Thyroid gland (tissue), 4 donors: ENCODE results near the gene RPUSD1. TPM values are rescaled to one million over a fixed set of nuclear protein-coding genes. Genes with fewer than 3 reads are reported as not detected.
A peak's percentile ranks its signal among the peaks of the same experiment; 100 is the strongest.

Experiments
- DNase-seq, 2 donors: peaks; one replicate each; pipeline ENCODE4 v3.0.0-alpha.2; 2019
- H3K27ac ChIP-seq, 3 donors: fragments of 200-600 bp; sonication (generic); 1 replicate in 2 of 3; 2 replicates in 1 of 3; pipeline ENCODE4 v1.5.1; 2016 to 2019; ENCODE audit warnings: mild to moderate bottlenecking in 1 of 3, moderate library complexity in 1 of 3
- H3K27me3 ChIP-seq: fragments of 200-600 bp; sonication (generic); one replicate; pipeline ENCODE4 v1.5.1; 2019
- H3K36me3 ChIP-seq, 2 donors: fragments of 200-600 bp; sonication (generic); one replicate each; pipeline ENCODE4 v1.5.1; 2016 to 2019
- H3K4me1 ChIP-seq, 2 donors: fragments of 200-600 bp; sonication (generic); one replicate each; pipeline ENCODE4 v1.5.1; 2017 to 2019
- H3K4me3 ChIP-seq, 3 donors: fragments of 200-600 bp; sonication (generic); replicated peaks in 1 of 3; 1 replicate in 2 of 3; 2 replicates in 1 of 3; pipeline ENCODE4 v1.5.1; 2016; ENCODE audit warnings: mild to moderate bottlenecking in 1 of 3
- H3K9me3 ChIP-seq: fragments of 200-600 bp; sonication (generic); one replicate; pipeline ENCODE4 v1.5.1; 2017
- CTCF ChIP-seq, 6 experiments: fragments of 200-600 bp in 3 of 6; fragments of 450-650 bp in 3 of 6; sonication (generic) in 3 of 6; IDR thresholded peaks; one replicate each; pipeline ENCODE4 v1.5.1; 2016 to 2019; ENCODE audit warnings: antibody characterized with exemption in 6 of 6, mild to moderate bottlenecking in 2 of 6, inconsistent platforms in 1 of 6, moderate library complexity in 1 of 6
- POLR2A ChIP-seq, 2 donors: fragments of 450-650 bp; IDR thresholded peaks; one replicate each; pipeline ENCODE4 v1.6.1; 2017; ENCODE audit warnings: antibody characterized with exemption in 2 of 2, mild to moderate bottlenecking in 2 of 2, moderate library complexity in 1 of 2
- WGBS, 2 donors: methylation state at CpG; one replicate each; pipeline ENCODE4 v1.1.5; 2017; 5-methylcytosine and 5-hydroxymethylcytosine counted together
- intact Hi-C: fragments of 100-400 bp; cut with DNase I; formaldehyde crosslinking; loops from one replicate; pipeline ENCODE4 v1.15.1; 2023
- total RNA-seq, 4 donors: library from RNA; depleted of rRNA; stranded (reverse); fragments of >200 nt; gene quantifications; one replicate each; pipeline ENCODE4 v1.2.3, GENCODE V29; 2016

RPUSD1 gene
- total RNA-seq, 4 donors from 2014 or later: 14.1 to 27.9 (median 20.8) TPM

- Histone ChIP-seq H3K4me3 (no peak overlapping the region), H3K27ac (no peak overlapping the region), H3K36me3 (no peaks in the 10 kb centered on the region), H3K27me3 (peaks cover 13% of the 10 kb centered on the region), H3K9me3 (no peaks in the 10 kb centered on the region), H3K4me1 (peaks cover 0 to 10% of the 10 kb centered on the region in 2 donors)
- WGBS, 2 donors: 59 to 65% methylated on average over 21 to 22 of the region's 22 CpGs
- TF ChIP-seq POLR2A (IDR thresholded peaks at IDR 0.05) (no peak), CTCF (IDR thresholded peaks at IDR 0.05) (peak in 1 of 6 experiments; percentile 5)
- intact Hi-C loops: loop anchor here (5.0 kb wide), 1 partner anchor 243 kb away; no protein-coding TSS in a partner anchor
- DNase-seq: no peak
Observed at GRCh38 chr16:813916-814412, 25.8 kb upstream of the RPUSD1 start.

- no peaks in the 10 kb centered on the region for H3K36me3 ChIP-seq
- no peak overlapping the region for H3K4me3 ChIP-seq
- no peaks in the 10 kb centered on the region for H3K9me3 ChIP-seq
- 0 to 19% methylated on average over 9 to 22 of the region's 67 CpGs for WGBS, 2 donors
- intact Hi-C loops: loop anchor here (5.0 kb wide), 1 partner anchor 244 kb away; no protein-coding TSS in a partner anchor
- peaks cover 5 to 13% of the 10 kb centered on the region in 2 donors for H3K4me1 ChIP-seq
- DNase-seq: peak; percentile 35 to 39
- TF ChIP-seq CTCF (IDR thresholded peaks at IDR 0.05) (peak in 5 of 6 experiments; percentile 15 to 66 (median 34)), POLR2A (IDR thresholded peaks at IDR 0.05) (no peak)
- peaks cover 12% of the 10 kb centered on the region for H3K27me3 ChIP-seq
- H3K27ac ChIP-seq: no peak overlapping the region
Observed at GRCh38 chr16:813204-813915, 25.2 kb upstream of the RPUSD1 start.

GRCh38 chr16:808085-808386, 19.9 kb upstream of the RPUSD1 start:
- H3K27me3 ChIP-seq: no peaks in the 10 kb centered on the region
- intact Hi-C loops: no loop called here
- H3K27ac ChIP-seq: no peak overlapping the region
- DNase-seq: no peak
- no peak for TF ChIP-seq CTCF (IDR thresholded peaks at IDR 0.05)
- TF ChIP-seq POLR2A (IDR thresholded peaks at IDR 0.05): no peak
- peak overlapping the region in 2 of 3 donors; percentile 46 to 62 for H3K4me3 ChIP-seq
- no peaks in the 10 kb centered on the region for H3K9me3 ChIP-seq
- no peaks in the 10 kb centered on the region for H3K36me3 ChIP-seq
- WGBS, 2 donors: 43 to 44% methylated on average over 19 of the region's 19 CpGs
- H3K4me1 ChIP-seq: peaks cover 9 to 10% of the 10 kb centered on the region in 2 donors

- Histone ChIP-seq H3K4me1 (peaks cover 9 to 10% of the 10 kb centered on the region in 2 donors), H3K36me3 (no peaks in the 10 kb centered on the region), H3K9me3 (no peaks in the 10 kb centered on the region), H3K4me3 (peak overlapping the region; percentile 7 to 62 (median 58)), H3K27me3 (no peaks in the 10 kb centered on the region), H3K27ac (peak overlapping the region; percentile 68 to 81 (median 77))
- peak; percentile 88 to 92 for DNase-seq
- intact Hi-C loops: no loop called here
- 31 to 47% methylated on average over 32 to 60 of the region's 80 CpGs for WGBS, 2 donors
- TF ChIP-seq POLR2A (IDR thresholded peaks at IDR 0.05) (peak in 1 of 2 donors; percentile 71), CTCF (IDR thresholded peaks at IDR 0.05) (no peak)
Observed at GRCh38 chr16:807347-808084, 19.3 kb upstream of the RPUSD1 start.
